Activated CD4-positive, alpha-beta T cell treated with anti-CD3 and anti-CD28 coated beads, Interleukin-2, amount 50 U/mL, for 48 hours (primary cell): ENCODE data around the gene PRPF40A.

Experiments
- DNase-seq, 2 experiments: peaks; one replicate each; pipeline ENCODE4 v3.0.0-alpha.2; 2020

Gene PRPF40A

GRCh38 chr2:152648336-152648735, 68.9 kb downstream of the PRPF40A start:
- no peak for DNase-seq

- DNase-seq = no peak
Observed at GRCh38 chr2:152647552-152647951, 69.7 kb downstream of the PRPF40A start.

- no peak for DNase-seq
Observed at GRCh38 chr2:152646775-152647174, 70.5 kb downstream of the PRPF40A start.

- DNase-seq = no peak
Observed at GRCh38 chr2:152646264-152646663, 71.0 kb downstream of the PRPF40A start.

- DNase-seq = no peak
Observed at GRCh38 chr2:152644189-152644873, 72.9 kb downstream of the PRPF40A start.

GRCh38 chr2:152638590-152638989, 78.7 kb downstream of the PRPF40A start:
- no peak for DNase-seq

GRCh38 chr2:152638056-152638455, 79.2 kb downstream of the PRPF40A start:
- DNase-seq = no peak

GRCh38 chr2:152637251-152637650, 80.0 kb downstream of the PRPF40A start:
- DNase-seq = no peak

- peak; percentile 71 to 77 for DNase-seq
Observed at GRCh38 chr2:152635635-152636298, 81.5 kb downstream of the PRPF40A start.

- DNase-seq = no peak
Observed at GRCh38 chr2:152632736-152633135, 84.5 kb downstream of the PRPF40A start.

GRCh38 chr2:152630466-152630865, 86.8 kb downstream of the PRPF40A start:
- DNase-seq = no peak

- no peak for DNase-seq
Observed at GRCh38 chr2:152629202-152629601, 88.1 kb downstream of the PRPF40A start.

GRCh38 chr2:152627351-152627957, 89.8 kb downstream of the PRPF40A start:
- no peak for DNase-seq

GRCh38 chr2:152626911-152627339, 90.3 kb downstream of the PRPF40A start:
- no peak for DNase-seq

- DNase-seq = no peak
Observed at GRCh38 chr2:152624805-152625204, 92.5 kb downstream of the PRPF40A start.

- DNase-seq = no peak
Observed at GRCh38 chr2:152623775-152624174, 93.5 kb downstream of the PRPF40A start.

GRCh38 chr2:152623076-152623740, 94.1 kb downstream of the PRPF40A start:
- DNase-seq = no peak

- no peak for DNase-seq
Observed at GRCh38 chr2:152622219-152622618, 95.0 kb downstream of the PRPF40A start.

- DNase-seq = no peak
Observed at GRCh38 chr2:152620985-152621384, 96.3 kb downstream of the PRPF40A start.

- no peak for DNase-seq
Observed at GRCh38 chr2:152620208-152620607, 97.1 kb downstream of the PRPF40A start.

- DNase-seq = no peak
Observed at GRCh38 chr2:152618193-152618564, 99.1 kb downstream of the PRPF40A start.

- no peak for DNase-seq
Observed at GRCh38 chr2:152617456-152618192, 99.6 kb downstream of the PRPF40A start.

GRCh38 chr2:152615177-152615576, 102.1 kb downstream of the PRPF40A start:
- DNase-seq = no peak
